GM19099 (cell line): ENCODE results near the gene CEP104.

Experiments used
- POLR2A ChIP-seq: IDR thresholded peaks from 3 replicates; pipeline ENCODE4 v1.6.1; 2011; ENCODE audit warnings: low read depth; ENCODE audit not compliant: insufficient read length; ENCODE audit errors: extremely low read depth

Gene CEP104

DNA sequence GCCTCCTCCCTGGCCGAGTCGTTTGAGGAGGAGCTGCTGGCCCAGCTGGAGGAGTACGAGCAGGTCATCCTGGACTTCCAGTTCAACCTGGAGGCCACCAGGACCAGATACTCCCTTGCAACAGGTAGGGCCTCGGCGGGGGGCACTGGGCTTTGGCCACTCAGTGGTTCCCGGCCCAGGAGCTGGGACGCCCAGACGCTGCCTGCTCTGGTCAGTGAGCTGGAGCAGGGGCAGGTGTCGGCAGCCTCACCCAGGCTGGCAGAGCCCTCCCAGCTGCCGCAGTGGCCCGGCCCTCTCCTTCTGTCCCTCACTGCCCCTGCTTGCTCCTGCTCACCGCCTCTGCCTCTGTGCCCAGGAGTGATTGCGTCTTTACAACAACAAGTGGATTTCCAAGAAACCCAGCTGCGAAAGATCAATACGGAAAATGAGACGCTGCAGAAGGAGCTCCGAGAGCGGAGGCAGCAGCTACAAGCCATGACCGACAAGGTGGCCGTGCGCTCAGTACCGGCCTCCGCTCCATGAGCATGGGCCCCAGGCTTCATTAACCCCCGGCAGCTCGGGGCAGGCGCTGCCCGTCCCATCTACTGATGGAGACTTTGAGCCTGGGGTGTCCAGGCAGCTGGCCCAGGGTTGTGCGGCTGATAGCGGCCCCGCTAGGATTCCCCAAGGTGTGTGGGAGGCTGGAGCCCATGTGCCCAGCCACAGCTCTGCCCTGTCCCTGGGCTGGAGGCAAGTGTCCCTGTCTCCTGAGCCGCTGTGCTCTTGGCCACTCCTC, 93.5 kb downstream of the CEP104 start:
- TF ChIP-seq POLR2A: no peak

DNA sequence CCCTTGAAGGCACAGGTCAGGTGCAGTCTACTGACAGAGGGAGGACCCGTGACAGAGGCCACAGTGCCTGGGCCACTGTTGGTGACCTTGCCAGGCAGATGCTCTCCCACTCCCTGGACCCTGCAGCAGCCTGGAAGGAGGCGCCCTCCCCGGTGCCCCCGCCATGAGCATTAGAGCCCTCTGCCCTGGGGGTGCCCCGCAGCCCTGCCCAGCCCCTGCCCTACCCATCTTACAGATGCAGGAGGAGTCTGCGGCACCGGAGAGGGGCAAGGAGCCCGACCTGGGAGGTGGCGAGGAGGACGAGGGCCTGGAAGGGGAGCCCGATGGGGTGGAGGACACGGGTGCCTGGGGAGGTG, 94.2 kb downstream of the CEP104 start:
- no peak for TF ChIP-seq POLR2A

DNA sequence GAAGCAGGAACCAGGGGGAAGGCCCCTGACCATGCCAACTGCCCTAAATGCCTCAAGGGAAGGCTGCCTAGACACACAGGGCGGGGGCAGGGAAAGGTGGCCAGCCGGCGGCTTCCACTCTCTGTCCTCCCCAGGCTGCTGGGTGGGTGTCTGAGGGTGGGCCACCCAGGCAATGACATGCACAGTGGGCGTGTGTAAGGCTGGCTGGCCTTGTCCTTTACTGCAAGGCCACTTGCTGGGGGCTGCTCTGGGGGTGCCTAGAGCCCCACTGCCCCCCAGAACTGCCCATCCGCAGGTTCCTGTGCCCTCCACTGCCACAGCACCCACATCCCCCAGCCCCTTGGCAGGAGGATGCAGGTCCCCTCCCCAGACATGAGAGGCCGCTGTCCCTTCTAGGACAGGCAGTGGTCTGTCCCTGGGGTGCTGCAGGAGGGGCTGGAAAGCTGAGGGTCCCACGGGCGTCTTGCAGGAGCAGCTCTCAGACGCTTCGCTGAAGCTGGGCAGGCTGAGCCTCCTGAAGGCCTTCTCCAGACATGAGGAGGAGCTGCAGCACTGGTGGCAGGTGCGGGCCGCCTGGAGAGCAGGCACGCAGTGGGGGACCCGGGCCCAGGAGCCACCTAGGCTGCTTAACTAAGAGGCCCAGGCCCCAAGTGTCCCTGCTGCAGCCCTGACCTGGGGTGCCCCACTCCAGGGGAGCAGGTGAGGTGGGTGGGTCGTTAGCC, 94.7 kb downstream of the CEP104 start:
- no peak for TF ChIP-seq POLR2A
